ENCODE data around the gene MRPL24.

DNA sequence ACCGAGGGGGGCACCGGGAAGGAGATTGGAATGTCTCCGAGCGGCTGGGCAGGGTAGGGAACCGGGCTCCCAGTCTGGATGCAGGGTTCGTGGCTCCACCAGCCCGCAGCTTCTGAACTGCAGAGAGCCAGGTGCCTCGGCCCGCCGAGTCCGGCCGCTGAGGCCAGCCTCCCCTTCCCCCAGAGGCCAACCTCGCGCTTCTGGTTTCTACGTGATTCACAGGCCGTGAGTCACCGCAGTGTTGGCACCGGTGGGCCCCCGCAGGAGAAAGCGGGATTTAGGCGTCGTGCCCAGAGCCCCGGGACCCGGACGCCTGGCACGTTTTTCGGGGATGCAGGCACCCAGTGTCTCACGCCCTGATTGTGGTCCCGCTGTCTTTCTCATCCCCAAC, 36.0 kb downstream of the MRPL24 start:
- TF ChIP-seq CTCF (IDR thresholded peaks at IDR 0.05; ENCODE audit: insufficient read depth, low read depth, low read length) (no peak), EZH2 (IDR thresholded peaks at IDR 0.05; ENCODE audit: insufficient read depth, low read length) (no peak)
